Measurements from ENCODE around the gene TCF19.

DNA sequence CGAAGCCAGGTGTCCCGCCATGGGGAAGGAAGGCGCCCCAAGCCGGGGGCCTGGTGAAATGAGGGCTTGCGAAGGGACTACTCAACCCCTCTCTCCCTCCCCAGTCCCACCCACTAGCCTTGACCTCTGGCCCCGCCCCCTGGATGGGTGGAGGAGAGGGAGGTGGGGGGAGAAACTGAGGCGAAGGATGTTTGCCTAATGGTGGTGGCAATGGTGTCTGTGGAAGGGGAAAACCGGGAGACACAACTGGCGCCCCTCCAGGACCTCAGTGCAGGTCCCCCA, 12.2 kb downstream of the TCF19 start, which contains the start of gene POU5F1:
- TF ChIP-seq, protein P1, sequence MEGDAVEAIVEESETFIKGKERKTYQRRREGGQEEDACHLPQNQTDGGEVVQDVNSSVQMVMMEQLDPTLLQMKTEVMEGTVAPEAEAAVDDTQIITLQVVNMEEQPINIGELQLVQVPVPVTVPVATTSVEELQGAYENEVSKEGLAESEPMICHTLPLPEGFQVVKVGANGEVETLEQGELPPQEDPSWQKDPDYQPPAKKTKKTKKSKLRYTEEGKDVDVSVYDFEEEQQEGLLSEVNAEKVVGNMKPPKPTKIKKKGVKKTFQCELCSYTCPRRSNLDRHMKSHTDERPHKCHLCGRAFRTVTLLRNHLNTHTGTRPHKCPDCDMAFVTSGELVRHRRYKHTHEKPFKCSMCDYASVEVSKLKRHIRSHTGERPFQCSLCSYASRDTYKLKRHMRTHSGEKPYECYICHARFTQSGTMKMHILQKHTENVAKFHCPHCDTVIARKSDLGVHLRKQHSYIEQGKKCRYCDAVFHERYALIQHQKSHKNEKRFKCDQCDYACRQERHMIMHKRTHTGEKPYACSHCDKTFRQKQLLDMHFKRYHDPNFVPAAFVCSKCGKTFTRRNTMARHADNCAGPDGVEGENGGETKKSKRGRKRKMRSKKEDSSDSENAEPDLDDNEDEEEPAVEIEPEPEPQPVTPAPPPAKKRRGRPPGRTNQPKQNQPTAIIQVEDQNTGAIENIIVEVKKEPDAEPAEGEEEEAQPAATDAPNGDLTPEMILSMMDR (IDR thresholded peaks at IDR 0.05): no peak
- no peak for TF ChIP-seq ZFX (IDR thresholded peaks at IDR 0.05; ENCODE audit: borderline replicate concordance)
